ENCODE results near the gene SORCS2. TPM values are rescaled to one million over a fixed set of nuclear protein-coding genes. Genes with fewer than 3 reads are reported as not detected.

Gene SORCS2
- total RNA-seq, 1 experiment from 2014 or later = not detected

- CTCF ChIA-PET = no interaction called here
- intact Hi-C loops (cut with micrococcal nuclease; ENCODE audit: unreplicated experiment) = no loop called here
- no peak for TF ChIP-seq CTCF (IDR thresholded peaks at IDR 0.05; ENCODE audit: unreplicated experiment)
Observed at GRCh38 chr4:7781993-7782392, 589.7 kb downstream of the SORCS2 start.

GRCh38 chr4:7782783-7783182 is 590.4 kb downstream of the SORCS2 start:
- no peak for TF ChIP-seq CTCF (IDR thresholded peaks at IDR 0.05; ENCODE audit: unreplicated experiment)
- intact Hi-C loops (cut with micrococcal nuclease; ENCODE audit: unreplicated experiment) = no loop called here
- DNase-seq = no peak
- Mint-ChIP-seq H3K36me3 (ENCODE audit: insufficient read depth, unreplicated experiment) (peaks cover 4% of the 10 kb centered on the region), H3K27ac (ENCODE audit: unreplicated experiment) (no peak overlapping the region), H3K4me1 (ENCODE audit: low read depth, unreplicated experiment) (no peaks in the 10 kb centered on the region), H3K9me3 (ENCODE audit: low read depth, unreplicated experiment) (no peaks in the 10 kb centered on the region), H3K4me3 (ENCODE audit: low read depth, unreplicated experiment) (no peak overlapping the region), H3K27me3 (ENCODE audit: unreplicated experiment) (no peaks in the 10 kb centered on the region)
- CTCF ChIA-PET = no interaction called here
- BruUV-seq (replicated peaks) = no TSS peak

More at GRCh38 chr4:7781993-7782392, 589.7 kb downstream of the SORCS2 start:
- DNase-seq = no peak
- H3K4me3 Mint-ChIP-seq (ENCODE audit: low read depth, unreplicated experiment) = no peak overlapping the region
- no peaks in the 10 kb centered on the region for H3K9me3 Mint-ChIP-seq (ENCODE audit: low read depth, unreplicated experiment)
- no peaks in the 10 kb centered on the region for H3K4me1 Mint-ChIP-seq (ENCODE audit: low read depth, unreplicated experiment)
- peaks cover 5% of the 10 kb centered on the region for H3K36me3 Mint-ChIP-seq (ENCODE audit: insufficient read depth, unreplicated experiment)
- BruUV-seq (replicated peaks) = no TSS peak
- H3K27me3 Mint-ChIP-seq (ENCODE audit: unreplicated experiment) = no peaks in the 10 kb centered on the region
- H3K27ac Mint-ChIP-seq (ENCODE audit: unreplicated experiment) = no peak overlapping the region

GRCh38 chr4:7783541-7783940 is 591.2 kb downstream of the SORCS2 start:
- Mint-ChIP-seq H3K27ac (ENCODE audit: unreplicated experiment) (peak overlapping the region; percentile 42), H3K36me3 (ENCODE audit: insufficient read depth, unreplicated experiment) (no peaks in the 10 kb centered on the region), H3K4me1 (ENCODE audit: low read depth, unreplicated experiment) (no peaks in the 10 kb centered on the region), H3K4me3 (ENCODE audit: low read depth, unreplicated experiment) (no peak overlapping the region), H3K9me3 (ENCODE audit: low read depth, unreplicated experiment) (no peaks in the 10 kb centered on the region), H3K27me3 (ENCODE audit: unreplicated experiment) (no peaks in the 10 kb centered on the region)
- TF ChIP-seq CTCF (IDR thresholded peaks at IDR 0.05; ENCODE audit: unreplicated experiment) = no peak
- no TSS peak for BruUV-seq (replicated peaks)
- intact Hi-C loops (cut with micrococcal nuclease; ENCODE audit: unreplicated experiment) = no loop called here
- CTCF ChIA-PET = no interaction called here
- no peak for DNase-seq

GRCh38 chr4:7784131-7784870 is 592.0 kb downstream of the SORCS2 start:
- Mint-ChIP-seq H3K9me3 (ENCODE audit: low read depth, unreplicated experiment) (no peaks in the 10 kb centered on the region), H3K36me3 (ENCODE audit: insufficient read depth, unreplicated experiment) (peaks cover 2% of the 10 kb centered on the region), H3K27ac (ENCODE audit: unreplicated experiment) (no peak overlapping the region), H3K27me3 (ENCODE audit: unreplicated experiment) (no peaks in the 10 kb centered on the region), H3K4me3 (ENCODE audit: low read depth, unreplicated experiment) (no peak overlapping the region), H3K4me1 (ENCODE audit: low read depth, unreplicated experiment) (no peaks in the 10 kb centered on the region)
- CTCF ChIA-PET = no interaction called here
- TF ChIP-seq CTCF (IDR thresholded peaks at IDR 0.05; ENCODE audit: unreplicated experiment) = no peak
- BruUV-seq (replicated peaks) = no TSS peak
- no peak for DNase-seq
- intact Hi-C loops (cut with micrococcal nuclease; ENCODE audit: unreplicated experiment) = no loop called here
